ENCODE measurements around the gene ZFAND2A. TPM values are rescaled to one million over a fixed set of nuclear protein-coding genes. Genes with fewer than 3 reads are reported as not detected.
"Not testable (repeated sequence)": the region's sequence is repeated elsewhere in the genome, so short reads cannot be mapped to it uniquely, and the experiment has no call there.

The ZFAND2A gene
- total and polyA plus RNA-seq, 11 donors = 5.6 to 25.6 (median 9.9) TPM

- peaks cover 0 to 5% (median 0%) of the 10 kb centered on the region in 9 donors for H3K36me3 ChIP-seq
- H3K27me3 ChIP-seq = no peaks in the 10 kb centered on the region
- H3K9me3 ChIP-seq = no peaks in the 10 kb centered on the region
- intact Hi-C loops (cut with DNase I) = loop anchor here in 4 of 10 donors (5.0 kb wide), 1 partner anchor 34 kb away; the partner anchor contains the start of gene GPER1 (in 4 of the 4)
- H3K4me3 ChIP-seq = no peak overlapping the region
- no peak for DNase-seq
- TF ChIP-seq POLR2A (IDR thresholded peaks at IDR 0.05) (no peak), CTCF (IDR thresholded peaks at IDR 0.05) (no peak)
- WGBS, 4 donors = 85 to 95% (median 92%) methylated on average over 14 of the region's 14 CpGs
- no peak overlapping the region for H3K27ac ChIP-seq
- ATAC-seq = no peak
- peaks cover 0 to 33% (median 12%) of the 10 kb centered on the region in 12 donors for H3K4me1 ChIP-seq
These were observed 38.5 kb downstream of the ZFAND2A start for GRCh38 chr7:1121476-1121875.

- Histone ChIP-seq H3K27me3 (no peaks in the 10 kb centered on the region), H3K4me1 (peaks cover 0 to 33% (median 12%) of the 10 kb centered on the region in 12 donors), H3K9me3 (no peaks in the 10 kb centered on the region), H3K4me3 (no peak overlapping the region), H3K36me3 (peaks cover 0 to 3% (median 0%) of the 10 kb centered on the region in 9 donors), H3K27ac (no peak overlapping the region)
- DNase-seq (no peak), ATAC-seq (no peak)
- intact Hi-C loops (cut with DNase I) = loop anchor here in 4 of 10 donors (5.0 kb wide), 1 partner anchor 33 kb away; the partner anchor contains the start of gene GPER1 (in 4 of the 4)
- WGBS, 4 donors = 90 to 96% (median 94%) methylated on average over 22 of the region's 22 CpGs
- TF ChIP-seq POLR2A (IDR thresholded peaks at IDR 0.05) (no peak), CTCF (IDR thresholded peaks at IDR 0.05) (no peak)
These were observed 39.2 kb downstream of the ZFAND2A start for GRCh38 chr7:1120791-1121190.

- intact Hi-C loops (cut with DNase I) = no loop called here
- ATAC-seq = no peak
- 86 to 93% (median 90%) methylated on average over 5 of the region's 5 CpGs for WGBS, 4 donors
- H3K4me1 ChIP-seq = peaks cover 0 to 21% (median 8%) of the 10 kb centered on the region in 12 donors
- H3K9me3 ChIP-seq = no peaks in the 10 kb centered on the region
- no peak overlapping the region for H3K27ac ChIP-seq
- no peaks in the 10 kb centered on the region for H3K27me3 ChIP-seq
- H3K36me3 ChIP-seq = no peaks in the 10 kb centered on the region
- DNase-seq = no peak
- TF ChIP-seq POLR2A (IDR thresholded peaks at IDR 0.05) = no peak
- TF ChIP-seq CTCF (IDR thresholded peaks at IDR 0.05) = no peak
- H3K4me3 ChIP-seq = no peak overlapping the region
These were observed 40.8 kb downstream of the ZFAND2A start for GRCh38 chr7:1119201-1119600.

GRCh38 chr7:1117321-1117928 lies 42.6 kb downstream of the ZFAND2A start:
- DNase-seq = peak in 1 of 5 donors; percentile 9
- Histone ChIP-seq H3K36me3 (no peaks in the 10 kb centered on the region), H3K9me3 (no peaks in the 10 kb centered on the region), H3K4me1 (peaks cover 0 to 6% (median 0%) of the 10 kb centered on the region in 12 donors), H3K4me3 (no peak overlapping the region), H3K27me3 (no peaks in the 10 kb centered on the region), H3K27ac (no peak overlapping the region)
- no peak for ATAC-seq
- 94 to 96% (median 95%) methylated on average over 38 of the region's 38 CpGs for WGBS, 4 donors
- intact Hi-C loops (cut with DNase I) = no loop called here
- no peak for TF ChIP-seq POLR2A (IDR thresholded peaks at IDR 0.05)
- no peak for TF ChIP-seq CTCF (IDR thresholded peaks at IDR 0.05)

GRCh38 chr7:1116383-1117008 lies 43.5 kb downstream of the ZFAND2A start:
- ATAC-seq; H3K4me3 ChIP-seq; H3K27me3 ChIP-seq; H3K9me3 ChIP-seq; H3K36me3 ChIP-seq; H3K4me1 ChIP-seq; DNase-seq; H3K27ac ChIP-seq; intact Hi-C loops (cut with DNase I): not testable (repeated sequence)
- 86 to 97% (median 95%) methylated on average over 29 to 49 of the region's 49 CpGs for WGBS, 4 donors

- H3K4me3 ChIP-seq; H3K4me1 ChIP-seq; H3K9me3 ChIP-seq; ATAC-seq; H3K27me3 ChIP-seq; H3K36me3 ChIP-seq; intact Hi-C loops (cut with DNase I); H3K27ac ChIP-seq: not testable (repeated sequence)
- WGBS, 4 donors = 88 to 96% (median 94%) methylated on average over 37 to 44 of the region's 44 CpGs
- DNase-seq = peak in 1 of 5 donors; percentile 9
These were observed 44.6 kb downstream of the ZFAND2A start for GRCh38 chr7:1115171-1116045.

All from heart left ventricle (tissue), 16 donors.